Measurements from ENCODE around the gene TMBIM6.
A peak's percentile ranks its signal among the peaks of the same experiment; 100 is the strongest.
"Not testable (repeated sequence)": the region's sequence is repeated elsewhere in the genome, so short reads cannot be mapped to it uniquely, and the experiment has no call there.

Gene TMBIM6

GRCh38 chr12:49740930-49741881 is at the start of gene TMBIM6:
TMBIM6 (plus strand) TSS chr12:49741557; CDS start chr12:49752494, 10,937 bp downstream.
- peak; percentile 96 for DNase-seq

- no peak for DNase-seq
These were observed 48.5 kb upstream of the TMBIM6 start for GRCh38 chr12:49692851-49693250.

- DNase-seq: no peak
These were observed 47.4 kb upstream of the TMBIM6 start for GRCh38 chr12:49693931-49694444.

GRCh38 chr12:49696723-49697122 is 44.6 kb upstream of the TMBIM6 start:
- no peak for DNase-seq

GRCh38 chr12:49697808-49698207 is 43.5 kb upstream of the TMBIM6 start:
- DNase-seq: no peak

- no peak for DNase-seq
These were observed 42.5 kb upstream of the TMBIM6 start for GRCh38 chr12:49698619-49699545.

DNA sequence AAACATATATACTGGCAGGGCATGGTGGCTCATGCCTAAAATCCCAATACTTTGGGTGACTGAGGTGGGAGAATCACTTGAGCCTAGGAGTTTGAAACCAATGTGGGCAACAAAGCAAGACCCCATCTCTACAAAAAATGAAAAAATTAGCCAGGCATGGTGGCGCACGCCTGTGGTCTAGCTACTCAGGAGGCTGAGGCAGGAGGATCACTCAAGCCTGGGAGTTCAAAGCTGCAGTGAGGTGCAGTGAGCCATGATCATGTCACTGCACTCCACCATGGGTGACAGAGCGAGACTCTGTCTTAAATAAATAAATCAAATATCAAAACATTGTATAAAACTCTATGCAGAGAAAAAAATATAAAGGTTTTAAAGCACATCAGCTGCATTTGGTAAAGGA is 39.3 kb upstream of the TMBIM6 start:
- DNase-seq: no peak

GRCh38 chr12:49702676-49703215 is 38.6 kb upstream of the TMBIM6 start:
- no peak for DNase-seq

DNA sequence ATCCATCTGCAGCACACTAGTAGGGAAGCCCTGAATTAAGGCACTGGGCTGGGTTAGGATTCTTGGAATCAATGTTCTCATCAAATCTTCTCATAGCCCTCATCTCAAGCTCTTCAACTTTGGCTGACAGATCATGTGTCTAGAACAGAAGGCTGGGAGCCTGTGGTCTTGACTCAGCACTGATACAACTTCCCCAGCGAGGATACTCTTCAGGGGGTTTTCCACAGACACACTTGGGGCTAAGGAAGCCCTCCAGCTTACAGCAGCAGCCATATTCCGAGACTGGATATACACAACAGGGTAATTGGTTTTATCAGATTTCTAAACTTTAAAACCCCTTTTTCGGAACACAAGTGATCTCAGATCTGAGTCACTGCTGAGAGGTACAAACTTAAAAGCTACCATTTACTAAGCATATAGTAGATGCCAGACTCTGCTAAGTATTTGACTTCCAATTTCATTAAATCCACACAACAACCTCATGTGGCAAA is 37.7 kb upstream of the TMBIM6 start:
- DNase-seq: peak; percentile 21

DNA sequence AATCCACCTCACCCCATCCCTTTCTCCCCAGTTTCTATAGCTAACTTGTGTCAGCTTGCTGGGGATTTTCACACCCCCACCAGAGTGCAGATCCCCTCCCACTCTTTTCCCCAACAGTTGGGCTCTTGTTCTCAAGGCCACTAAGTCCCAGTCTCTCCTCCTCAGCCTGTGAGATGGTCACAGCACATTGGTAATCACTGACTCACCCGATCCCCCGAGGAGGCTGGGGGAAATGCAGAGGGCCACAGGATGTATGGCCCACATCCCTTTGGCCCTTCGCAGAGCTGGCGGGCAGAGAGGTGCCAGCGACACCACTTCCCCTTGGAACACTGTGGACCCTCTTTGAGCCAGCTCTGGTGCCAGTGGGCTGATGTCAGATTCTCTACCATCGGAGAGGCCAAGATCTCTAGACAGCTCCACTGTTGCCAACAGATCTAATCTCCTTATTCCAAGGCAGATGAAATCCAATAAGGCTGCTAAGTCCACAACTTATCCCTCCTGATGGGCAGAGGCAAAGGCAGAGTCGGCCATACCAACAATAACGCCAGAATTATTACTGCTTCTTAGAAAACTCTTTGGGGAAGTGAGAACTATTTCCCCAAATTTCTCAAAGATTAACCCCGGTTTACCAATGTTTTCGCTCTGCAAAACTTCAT is 35.8 kb upstream of the TMBIM6 start:
- peak; percentile 12 for DNase-seq

DNA sequence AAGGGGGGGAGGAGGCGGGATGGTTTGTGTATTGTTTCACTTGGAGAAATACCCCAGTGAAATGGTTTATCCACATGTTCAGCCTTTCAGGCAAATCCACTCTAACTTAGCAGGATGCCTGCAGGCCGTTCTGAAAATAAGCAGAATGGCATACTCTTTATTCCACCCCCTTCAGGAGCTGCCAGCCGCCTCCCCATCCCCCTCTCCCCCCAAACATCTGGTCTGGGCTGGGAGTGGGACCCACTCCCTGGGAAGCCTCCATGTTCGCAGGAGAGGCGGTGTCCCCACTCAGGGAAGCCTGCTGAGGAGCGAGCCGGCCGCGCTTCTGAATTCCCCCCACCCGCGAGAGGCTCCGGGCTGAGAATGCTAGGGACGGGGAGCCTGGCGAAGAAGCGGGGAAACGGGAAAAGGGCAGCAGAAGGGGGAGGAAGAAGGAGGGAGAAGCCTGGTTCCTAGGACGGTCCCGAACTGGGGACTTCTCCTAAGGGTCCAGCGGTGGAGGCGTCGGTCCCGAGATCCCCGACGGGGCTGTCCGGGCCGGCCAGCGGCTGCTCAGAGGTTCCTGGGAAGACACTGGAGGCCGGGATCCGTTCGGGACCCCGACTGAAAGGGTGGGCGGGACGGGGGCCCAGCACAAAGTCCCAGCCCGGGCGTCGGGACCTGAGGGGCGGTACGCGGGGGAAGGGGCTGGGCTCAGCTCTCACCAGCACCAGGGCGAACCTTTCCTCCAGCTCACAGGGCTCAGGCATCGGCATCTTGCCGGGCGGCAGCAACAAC is 34.8 kb upstream of the TMBIM6 start:
- DNase-seq: peak; percentile 8

GRCh38 chr12:49707128-49707811 is 34.1 kb upstream of the TMBIM6 start, which contains the start of gene FMNL3:
FMNL3 (minus strand) TSS chr12:49707405; CDS start chr12:49707180, 225 bp downstream.
- peak; percentile 98 for DNase-seq

GRCh38 chr12:49707812-49708147 is 33.6 kb upstream of the TMBIM6 start:
- DNase-seq: no peak

DNA sequence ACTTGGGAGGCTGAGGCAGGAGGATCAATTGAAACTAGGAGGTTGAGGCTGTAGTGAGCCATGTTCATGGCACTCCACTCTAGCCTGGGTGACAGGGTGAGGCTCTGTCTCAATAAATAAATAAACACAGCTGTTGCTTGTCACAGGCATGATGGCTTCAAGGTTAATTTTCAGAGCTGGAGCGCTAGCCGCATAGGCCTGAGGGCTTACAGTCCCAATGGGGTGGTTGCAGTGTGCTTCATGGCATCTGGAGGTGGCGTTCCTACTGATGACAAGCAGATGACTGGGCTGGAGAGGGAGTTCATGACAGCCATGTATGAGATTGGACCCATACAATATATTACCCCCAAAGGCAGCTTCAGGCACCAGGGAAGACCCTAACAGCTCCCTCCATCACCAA is 32.5 kb upstream of the TMBIM6 start:
- no peak for DNase-seq

DNA sequence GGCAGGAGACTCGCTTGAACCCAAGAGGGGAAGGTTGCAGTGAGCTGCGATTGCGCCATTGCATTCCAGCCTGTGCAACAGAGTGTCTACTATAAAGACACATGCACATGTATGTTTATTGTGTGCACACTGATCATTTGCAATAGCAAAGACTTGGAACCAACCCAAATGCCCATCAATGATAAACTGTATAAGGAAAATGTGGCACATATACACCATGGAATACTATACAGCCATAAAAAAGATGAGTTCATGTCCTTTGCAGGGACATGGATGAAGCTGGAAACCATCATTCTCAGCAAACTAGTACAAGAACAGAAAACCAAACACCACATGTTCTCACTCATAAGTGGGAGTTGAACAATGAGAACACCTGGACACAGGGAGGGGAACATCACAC is 27.4 kb upstream of the TMBIM6 start:
- not testable (repeated sequence) for DNase-seq

DNA sequence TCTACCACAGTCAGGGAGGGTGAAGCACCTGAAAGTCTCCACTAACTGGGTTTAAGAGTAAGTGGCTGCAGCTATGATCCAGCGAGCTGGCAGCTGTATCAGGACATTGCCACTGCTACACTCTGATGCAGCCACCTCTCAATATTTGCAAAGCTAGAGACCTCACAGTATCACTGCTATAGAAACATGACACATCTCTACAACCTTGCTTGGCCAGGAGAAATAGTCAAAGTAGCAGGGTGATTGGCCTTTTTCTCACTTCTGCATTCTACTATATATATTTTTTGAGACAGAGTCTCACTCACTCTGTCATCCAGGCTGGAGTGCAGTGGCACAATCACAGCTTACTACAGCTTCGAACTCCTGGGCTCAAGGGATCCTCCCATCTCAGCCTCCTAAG is 24.8 kb upstream of the TMBIM6 start:
- no peak for DNase-seq

DNA sequence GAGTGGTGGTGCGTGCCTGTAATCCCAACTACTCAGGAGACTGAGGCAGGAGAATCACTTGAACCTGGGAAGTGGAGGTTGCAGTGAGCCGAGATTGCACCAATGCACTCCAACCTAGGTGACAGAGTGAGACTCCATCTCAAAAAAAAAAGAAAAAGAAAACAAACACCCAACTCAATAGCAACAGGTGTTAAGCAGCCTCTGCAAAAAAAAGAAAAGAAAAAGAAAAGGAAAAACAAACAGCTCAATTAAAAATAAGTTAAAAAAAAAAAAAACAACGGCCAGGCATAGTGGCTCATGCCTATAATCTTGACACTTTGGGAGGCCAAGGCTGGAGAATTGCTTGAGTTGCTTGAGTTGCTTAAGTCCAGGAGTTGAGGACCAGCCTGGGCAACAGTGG is 23.6 kb upstream of the TMBIM6 start:
- DNase-seq: not testable (repeated sequence)

- no peak for DNase-seq
These were observed 21.1 kb upstream of the TMBIM6 start for GRCh38 chr12:49720214-49720613.

DNA sequence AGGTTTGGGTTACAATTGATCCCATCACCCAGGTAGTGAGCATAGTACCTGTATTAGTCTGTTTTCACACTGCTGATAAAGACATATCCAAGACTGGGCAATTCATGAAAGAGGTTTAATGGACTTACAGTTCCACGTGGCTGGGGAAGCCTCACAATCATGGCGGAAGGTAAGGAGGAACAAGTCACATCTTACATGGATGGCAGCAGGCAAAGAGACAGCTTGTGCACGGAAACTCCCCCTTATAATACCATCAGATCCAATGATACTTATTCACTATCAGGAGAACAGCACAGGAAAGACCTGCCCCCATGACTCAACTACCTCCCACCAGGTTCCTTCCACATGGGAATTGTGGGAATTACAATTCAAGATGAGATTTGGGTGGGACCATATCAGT is 20.0 kb upstream of the TMBIM6 start:
- not testable (repeated sequence) for DNase-seq

GRCh38 chr12:49728446-49728845 is 12.9 kb upstream of the TMBIM6 start:
- DNase-seq: no peak

- no peak for DNase-seq
These were observed 11.3 kb upstream of the TMBIM6 start for GRCh38 chr12:49730050-49730449.

Measured in activated T-cell treated with anti-CD3 and anti-CD28 coated beads for 4 hours (primary cell).